ENCODE results near the gene RAD23A. TPM values are rescaled to one million over a fixed set of nuclear protein-coding genes. Genes with fewer than 3 reads are reported as not detected.

The RAD23A gene
- total RNA-seq, 4 donors from 2014 or later = 52.2 to 123 (median 84.5) TPM

GRCh38 chr19:12994701-12995595 is 49.3 kb downstream of the RAD23A start, which contains the start of gene NFIX:
TSS of gene NFIX (plus strand) at chr19:12995475. CDS start at chr19:12995838, 363 bp downstream.
- no peak for TF ChIP-seq CTCF (IDR thresholded peaks at IDR 0.05; ENCODE audit: low read depth)

- TF ChIP-seq CTCF (IDR thresholded peaks at IDR 0.05; ENCODE audit: low read depth) = no peak
These were observed 50.1 kb downstream of the RAD23A start for GRCh38 chr19:12995596-12996405.

- no peak for TF ChIP-seq CTCF (IDR thresholded peaks at IDR 0.05; ENCODE audit: low read depth)
These were observed 50.9 kb downstream of the RAD23A start for GRCh38 chr19:12996406-12997094.

- TF ChIP-seq CTCF (IDR thresholded peaks at IDR 0.05; ENCODE audit: low read depth) = no peak
These were observed 51.7 kb downstream of the RAD23A start for GRCh38 chr19:12997179-12997966.

- TF ChIP-seq CTCF (IDR thresholded peaks at IDR 0.05; ENCODE audit: low read depth) = no peak
These were observed 52.6 kb downstream of the RAD23A start for GRCh38 chr19:12997967-12998940.

- TF ChIP-seq CTCF (IDR thresholded peaks at IDR 0.05; ENCODE audit: low read depth) = no peak
These were observed 55.5 kb downstream of the RAD23A start for GRCh38 chr19:13001166-13001501.
